Endothelial cell of umbilical vein (primary cell): Measurements from ENCODE around the gene AKNA. TPM values are rescaled to one million over a fixed set of nuclear protein-coding genes. Genes with fewer than 3 reads are reported as not detected.
A peak's percentile ranks its signal among the peaks of the same experiment; 100 is the strongest.

Experiments used
- BruUV-seq: library from RNA; stranded (reverse); fragments of 400-500 nt; replicated peaks from 2 replicates; lab custom pipeline; 2021; lab: Mats Ljungman, UMichigan
- CTCF ChIA-PET: fragments of 300-600, 350-600 bp; sonication (Branson Sonifier 250); formaldehyde crosslinking; loops from one replicate; lab custom pipeline; 2021; ENCODE audit warnings: antibody characterized with exemption, inconsistent platforms; lab: Charles Lee
- POLR2A ChIA-PET: fragments of 300-600, 350-600 bp; sonication (Branson Sonifier 250); formaldehyde crosslinking; loops from one replicate; lab custom pipeline; 2021; ENCODE audit warnings: antibody characterized with exemption, inconsistent platforms; lab: Charles Lee
- DNase-seq: peaks from one replicate; pipeline ENCODE4 v3.0.0-alpha.2; 2011; ENCODE audit warnings: low read depth, low spot score
- FAIRE-seq: peaks from 2 replicates; lab custom pipeline; 2011; peaks lifted over from hg19 to GRCh38; lab: Jason Lieb, UNC
- H2AFZ ChIP-seq: 2 replicates; pipeline ENCODE4 v1.6.0; 2012; ENCODE audit warnings: low read depth, low read length, control low read depth, inconsistent platforms
- H3K27ac ChIP-seq: 2 replicates; pipeline ENCODE4 v1.5.1; 2011; ENCODE audit warnings: low read depth, mild to moderate bottlenecking, control low read depth, low read length, moderate library complexity; ENCODE audit not compliant: insufficient read depth
- H3K27me3 ChIP-seq, 2 experiments: 2 replicates each; pipeline versions ENCODE4 v1.6.0 to v1.6.1; 2011; ENCODE audit warnings: low read length in 2 of 2, mixed read lengths in 1 of 2; ENCODE audit not compliant: control insufficient read depth in 2 of 2, insufficient read depth in 2 of 2
- H3K36me3 ChIP-seq, 2 experiments: 2 replicates in 1 of 2; 3 replicates in 1 of 2; pipeline ENCODE4 v1.5.1; 2011; ENCODE audit warnings: low read length in 2 of 2, mild to moderate bottlenecking in 1 of 2, moderate library complexity in 1 of 2; ENCODE audit not compliant: control insufficient read depth in 2 of 2, insufficient read depth in 2 of 2; ENCODE audit errors: extremely low read depth in 1 of 2
- H3K4me1 ChIP-seq: 3 replicates; pipeline ENCODE4 v1.5.1; 2011; ENCODE audit warnings: mild to moderate bottlenecking, low read length; ENCODE audit not compliant: control insufficient read depth, insufficient read depth; ENCODE audit errors: extremely low read depth
- H3K4me2 ChIP-seq: 2 replicates; pipeline ENCODE4 v1.6.1; 2011; ENCODE audit warnings: low read length, control low read depth, mixed read lengths; ENCODE audit not compliant: insufficient read depth
- H3K4me3 ChIP-seq, 3 experiments: fragments of 200-600 bp in 1 of 3; sonication (generic), shearing (Covaris generic) in 1 of 3; replicated peaks in 1 of 3; 2 replicates each; pipeline ENCODE4 v1.5.1; 2011 to 2016; ENCODE audit warnings: control low read depth in 3 of 3, low read length in 3 of 3, mild to moderate bottlenecking in 2 of 3, inconsistent platforms in 1 of 3, low read depth in 1 of 3, moderate library complexity in 1 of 3; ENCODE audit not compliant: insufficient read depth in 1 of 3
- H3K79me2 ChIP-seq: 2 replicates; pipeline ENCODE4 v1.6.0; 2012; ENCODE audit warnings: low read length, inconsistent platforms; ENCODE audit not compliant: control insufficient read depth, insufficient read depth
- H3K9ac ChIP-seq: replicated peaks from 2 replicates; pipeline ENCODE3; 2011; ENCODE audit warnings: low read length, control low read depth; ENCODE audit not compliant: insufficient read depth; ENCODE audit errors: extremely low read depth
- H3K9me1 ChIP-seq: replicated peaks from 3 replicates; pipeline ENCODE4 v1.6.0; 2011; ENCODE audit warnings: mild to moderate bottlenecking, low read length; ENCODE audit not compliant: control insufficient read depth, insufficient read depth; ENCODE audit errors: extremely low read depth
- H3K9me3 ChIP-seq: replicated peaks from 2 replicates; pipeline ENCODE4 v1.5.1; 2012; ENCODE audit warnings: low read length, inconsistent platforms; ENCODE audit not compliant: control insufficient read depth, insufficient read depth
- H4K20me1 ChIP-seq: replicated peaks from 2 replicates; pipeline ENCODE3; 2011; ENCODE audit warnings: mild to moderate bottlenecking, low read length; ENCODE audit not compliant: control insufficient read depth, insufficient read depth; ENCODE audit errors: extremely low read depth
- CTCF ChIP-seq, 2 donors: IDR thresholded peaks; 1 replicate in 1 of 2; 2 replicates in 1 of 2; pipeline ENCODE4 v1.5.1; 2011; ENCODE audit warnings: low read length in 2 of 2, mild to moderate bottlenecking in 2 of 2, moderate library complexity in 2 of 2, control low read depth in 1 of 2, inconsistent platforms in 1 of 2, low read depth in 1 of 2; ENCODE audit not compliant: insufficient read depth in 1 of 2; ENCODE audit errors: extremely low read depth in 1 of 2
- EZH2 ChIP-seq: IDR thresholded peaks from 2 replicates; pipeline ENCODE4 v1.6.1; 2012; ENCODE audit warnings: borderline replicate concordance, low read depth, mild to moderate bottlenecking, moderate library complexity, low read length, inconsistent platforms; ENCODE audit not compliant: severe bottlenecking
- FOS ChIP-seq: IDR thresholded peaks from 2 replicates; pipeline ENCODE4 v1.6.1; 2011; ENCODE audit warnings: mild to moderate bottlenecking, low read length, moderate library complexity, borderline replicate concordance; ENCODE audit not compliant: insufficient read depth
- GATA2 ChIP-seq: IDR thresholded peaks from 2 replicates; pipeline ENCODE4 v1.7.0; 2011; ENCODE audit warnings: low read depth, mild to moderate bottlenecking, moderate library complexity, mixed read lengths, low read length; ENCODE audit not compliant: insufficient read length, insufficient read depth
- JUN ChIP-seq: IDR thresholded peaks from 2 replicates; pipeline ENCODE4 v1.6.1; 2011; ENCODE audit warnings: borderline replicate concordance, low read depth; ENCODE audit not compliant: insufficient read length, insufficient read depth
- MAX ChIP-seq: IDR thresholded peaks from 2 replicates; pipeline ENCODE4 v1.6.1; 2011; ENCODE audit not compliant: insufficient read depth, insufficient read length
- MYC ChIP-seq: IDR thresholded peaks from one replicate; pipeline ENCODE4 v1.6.1; 2011; ENCODE audit warnings: mild to moderate bottlenecking, low read depth, low read length
- POLR2A ChIP-seq: IDR thresholded peaks from 2 replicates; pipeline ENCODE4 v1.6.1; 2012; ENCODE audit warnings: low read depth, mild to moderate bottlenecking, control low read depth, low read length
- POLR2AphosphoS5 ChIP-seq: IDR thresholded peaks from 2 replicates; pipeline ENCODE4 v1.6.1; 2012; ENCODE audit warnings: low read depth, mild to moderate bottlenecking, control low read depth, low read length, moderate library complexity; ENCODE audit not compliant: insufficient read depth
- dilution Hi-C: fragments of 300-500 bp; cut with MboI; formaldehyde crosslinking; loops from one replicate; pipeline ENCODE4 v1.15.0; 2019; ENCODE audit warnings: low sequenced_read_pairs; ENCODE audit not compliant: extremely low pct_ligation_motif_present
- intact Hi-C: fragments of 100-400 bp; cut with micrococcal nuclease; formaldehyde crosslinking; loops from one replicate; pipeline ENCODE4 v1.10.0; 2022
- polyA plus RNA-seq, 4 experiments: library from polyadenylated mRNA; depleted of rRNA in 3 of 4; stranded (reverse) in 3 of 4; unstranded in 1 of 4; fragments of >200 nt; gene quantifications; 2 replicates each; pipeline versions ENCODE4 v1.2.1 to v1.2.3, GENCODE V29; 2011 to 2012; ENCODE audit warnings: missing spikeins in 1 of 4
- total RNA-seq: library from RNA; stranded (reverse); gene quantifications from 2 replicates; pipeline ENCODE4 v1.2.3, GENCODE V29; 2021

Gene AKNA
- total and polyA plus RNA-seq, 2 donors (not counting 3 experiments of a cell fraction or from before 2014, with no cell fraction given) = 11.3 to 22.4 TPM

GRCh38 chr9:114384836-114385396 lies 2.9 kb downstream of the AKNA start:
- Histone ChIP-seq H4K20me1 (no peaks in the 10 kb centered on the region), H3K27ac (peak overlapping the region; percentile 44), H3K9me1 (no peaks in the 10 kb centered on the region), H3K27me3 (no peaks in the 10 kb centered on the region), H3K4me3 (no peak overlapping the region), H3K79me2 (peaks cover 6% of the 10 kb centered on the region), H3K9me3 (no peaks in the 10 kb centered on the region), H3K4me2 (peak overlapping the region; percentile 8), H3K4me1 (peaks cover 31% of the 10 kb centered on the region), H3K36me3 (peaks cover 0 to 3% of the 10 kb centered on the region in 2 experiments), H2AFZ (no peak overlapping the region), H3K9ac (no peak overlapping the region)
- no TSS peak for BruUV-seq
- ChIA-PET POLR2A (no interaction called here), CTCF (interaction anchor here (1.2 to 3.8 kb wide), 3 partner anchors 13 to 46 kb away, joined by 3 to 24 read pairs (median 7); no protein-coding TSS in a partner anchor)
- intact Hi-C loops = no loop called here
- TF ChIP-seq POLR2AphosphoS5 (no peak), EZH2 (no peak), JUN (no peak), CTCF (IDR thresholded peaks at IDR 0.05; ENCODE audit: extremely low read depth in 1 of 2, insufficient read depth in 1 of 2, low read depth in 1 of 2, low read length in 2 of 2) (no peak), POLR2A (no peak), GATA2 (no peak), MAX (no peak), MYC (no peak), FOS (no peak)
- DNase-seq (no peak), FAIRE-seq (no peak)
- dilution Hi-C loops = no loop called here
